ENCODE results near the gene LTBP3.
"Not testable (repeated sequence)": the region's sequence is repeated elsewhere in the genome, so short reads cannot be mapped to it uniquely, and the experiment has no call there.

LTBP3 gene

DNA sequence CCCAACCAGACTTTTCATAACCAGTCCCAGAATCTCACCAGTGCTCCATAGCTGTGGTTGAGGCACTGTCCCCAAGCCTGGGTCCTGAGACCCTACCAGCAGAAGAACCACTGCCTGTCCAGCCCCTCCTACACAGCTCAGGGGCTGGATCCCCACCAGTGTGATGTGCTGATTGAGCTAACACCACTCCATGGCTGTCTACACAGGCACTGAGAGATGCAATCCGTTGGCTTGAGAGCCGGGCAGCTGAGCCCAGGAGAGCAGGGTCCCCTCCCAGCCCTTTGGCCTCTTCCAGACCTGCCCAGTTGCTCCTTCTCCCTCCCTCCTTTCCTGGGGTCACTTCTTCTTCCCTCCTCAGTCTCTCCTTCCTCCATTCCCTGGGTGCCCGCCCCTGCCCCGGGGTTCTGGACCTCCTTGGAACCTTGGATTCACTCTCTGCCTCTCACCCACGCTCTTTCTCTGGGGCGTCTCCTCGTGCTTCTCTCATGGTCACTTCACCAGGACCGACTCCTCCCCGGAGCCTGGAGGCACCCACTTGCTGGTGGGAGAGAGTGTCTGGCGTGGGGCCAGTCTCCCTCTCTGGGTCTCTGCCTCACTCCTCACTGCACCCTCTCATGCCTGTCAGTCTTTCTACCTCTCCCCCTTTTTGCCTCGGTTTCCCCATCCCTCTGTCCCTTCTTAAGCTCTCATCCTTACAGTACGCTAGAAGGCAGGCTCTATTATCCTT, 34.0 kb downstream of the LTBP3 start:
- H3K4me3 ChIP-seq (replicated peaks; ENCODE audit: low read depth, low read length) = peak overlapping the region; percentile 25
- TF ChIP-seq, protein P1, sequence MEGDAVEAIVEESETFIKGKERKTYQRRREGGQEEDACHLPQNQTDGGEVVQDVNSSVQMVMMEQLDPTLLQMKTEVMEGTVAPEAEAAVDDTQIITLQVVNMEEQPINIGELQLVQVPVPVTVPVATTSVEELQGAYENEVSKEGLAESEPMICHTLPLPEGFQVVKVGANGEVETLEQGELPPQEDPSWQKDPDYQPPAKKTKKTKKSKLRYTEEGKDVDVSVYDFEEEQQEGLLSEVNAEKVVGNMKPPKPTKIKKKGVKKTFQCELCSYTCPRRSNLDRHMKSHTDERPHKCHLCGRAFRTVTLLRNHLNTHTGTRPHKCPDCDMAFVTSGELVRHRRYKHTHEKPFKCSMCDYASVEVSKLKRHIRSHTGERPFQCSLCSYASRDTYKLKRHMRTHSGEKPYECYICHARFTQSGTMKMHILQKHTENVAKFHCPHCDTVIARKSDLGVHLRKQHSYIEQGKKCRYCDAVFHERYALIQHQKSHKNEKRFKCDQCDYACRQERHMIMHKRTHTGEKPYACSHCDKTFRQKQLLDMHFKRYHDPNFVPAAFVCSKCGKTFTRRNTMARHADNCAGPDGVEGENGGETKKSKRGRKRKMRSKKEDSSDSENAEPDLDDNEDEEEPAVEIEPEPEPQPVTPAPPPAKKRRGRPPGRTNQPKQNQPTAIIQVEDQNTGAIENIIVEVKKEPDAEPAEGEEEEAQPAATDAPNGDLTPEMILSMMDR (IDR thresholded peaks at IDR 0.05; ENCODE audit: low read depth, low read length, missing control alignments) = no peak
- DNase-seq (ENCODE audit: extremely low read depth, low read depth) = no peak

DNA sequence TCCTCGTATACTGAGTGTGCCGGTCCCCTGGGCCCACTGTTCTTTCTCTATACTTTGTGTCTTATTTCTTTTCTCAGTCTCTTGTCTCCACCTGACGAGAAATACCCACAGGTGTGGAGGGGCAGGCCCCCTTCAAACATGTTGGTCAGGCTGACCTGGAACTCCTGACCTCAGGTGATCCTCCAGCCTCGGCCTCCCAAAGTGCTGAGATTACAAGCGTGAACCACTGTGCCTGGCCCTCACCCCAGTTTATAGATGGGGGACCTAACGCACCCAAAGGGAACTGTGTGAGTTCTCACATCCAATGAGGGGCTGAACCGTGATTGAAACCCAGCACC, 34.6 kb downstream of the LTBP3 start:
- H3K4me3 ChIP-seq (replicated peaks; ENCODE audit: low read depth, low read length); DNase-seq (ENCODE audit: extremely low read depth, low read depth): not testable (repeated sequence)

DNA sequence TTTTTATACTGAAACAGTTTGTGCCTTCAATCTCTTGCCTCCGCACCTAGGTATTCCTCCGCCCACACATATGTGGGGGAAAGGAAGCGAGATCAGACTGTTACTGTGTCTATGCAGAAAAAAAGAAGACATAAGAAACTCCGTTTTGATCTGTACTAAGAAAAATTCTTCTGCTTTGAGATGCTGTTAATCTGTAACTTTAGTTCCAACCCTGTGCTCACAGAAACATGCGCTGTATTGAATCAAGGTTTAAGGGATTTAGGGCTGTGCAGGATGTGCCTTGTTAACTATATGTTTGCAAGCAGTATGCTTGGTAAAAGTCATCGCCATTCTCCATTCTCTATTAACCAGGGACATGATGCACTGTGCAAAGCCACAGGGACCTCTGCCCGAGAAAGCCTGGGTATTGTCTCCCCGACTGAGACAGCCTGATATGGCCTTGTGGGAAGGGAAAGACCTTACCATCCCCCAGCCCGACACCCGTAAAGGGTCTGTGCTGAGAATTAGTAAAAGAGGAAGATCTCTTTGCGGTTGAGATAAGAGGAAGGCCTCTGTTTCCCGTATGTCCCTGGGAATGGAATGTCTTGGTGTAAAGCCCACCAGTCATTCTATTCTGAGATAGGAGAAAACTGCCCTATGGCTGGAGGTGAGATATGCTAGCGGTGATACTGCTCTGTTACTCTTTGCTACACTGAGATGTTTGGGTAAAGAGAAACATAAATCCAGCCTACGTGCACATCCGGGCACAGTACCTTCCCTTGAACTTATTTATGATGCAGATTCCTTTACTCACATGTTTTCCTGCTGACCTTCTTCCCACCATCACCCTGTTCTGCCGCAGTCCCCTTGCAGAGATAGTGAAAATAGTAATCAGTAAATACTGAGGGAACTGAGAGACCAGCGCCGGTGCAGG, 35.2 kb downstream of the LTBP3 start:
- not testable (repeated sequence) for H3K4me3 ChIP-seq (replicated peaks; ENCODE audit: low read depth, low read length); DNase-seq (ENCODE audit: extremely low read depth, low read depth)

DNA sequence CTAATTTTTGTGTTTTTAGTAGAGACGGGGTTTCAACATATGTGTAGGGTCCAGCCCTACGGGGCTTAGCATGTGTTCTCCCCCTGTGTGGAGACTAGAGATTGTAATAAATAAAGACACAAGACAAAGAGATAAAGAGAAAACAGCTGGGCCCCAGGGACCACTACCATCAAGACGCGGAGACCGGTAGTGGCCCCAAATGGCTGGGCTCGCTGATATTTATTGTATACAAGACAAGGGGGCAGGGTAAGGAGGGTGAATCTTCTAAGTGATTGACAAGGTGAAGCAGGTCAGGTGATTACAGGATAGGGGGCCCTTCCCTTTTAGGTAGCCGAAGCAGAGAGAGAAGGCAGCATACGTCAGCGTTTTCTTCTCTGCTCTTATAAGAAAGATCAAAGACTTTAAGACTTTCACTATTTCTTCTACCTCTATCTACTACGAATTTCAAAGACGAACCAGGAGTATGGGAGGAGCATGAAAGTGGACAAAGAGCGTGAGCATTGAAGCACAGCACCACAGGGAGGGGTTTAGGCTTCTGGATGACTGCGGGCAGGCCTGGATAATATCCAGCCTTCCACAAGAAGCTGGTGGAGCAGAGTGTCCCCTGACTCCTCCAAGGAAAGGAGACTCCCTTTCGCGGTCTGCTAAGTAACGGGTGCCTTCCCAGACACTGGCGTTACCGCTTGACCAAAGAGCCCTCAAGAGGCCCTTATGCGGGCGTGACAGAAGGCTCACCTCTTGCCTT, 36.2 kb downstream of the LTBP3 start:
- not testable (repeated sequence) for DNase-seq (ENCODE audit: extremely low read depth, low read depth); H3K4me3 ChIP-seq (replicated peaks; ENCODE audit: low read depth, low read length)

DNA sequence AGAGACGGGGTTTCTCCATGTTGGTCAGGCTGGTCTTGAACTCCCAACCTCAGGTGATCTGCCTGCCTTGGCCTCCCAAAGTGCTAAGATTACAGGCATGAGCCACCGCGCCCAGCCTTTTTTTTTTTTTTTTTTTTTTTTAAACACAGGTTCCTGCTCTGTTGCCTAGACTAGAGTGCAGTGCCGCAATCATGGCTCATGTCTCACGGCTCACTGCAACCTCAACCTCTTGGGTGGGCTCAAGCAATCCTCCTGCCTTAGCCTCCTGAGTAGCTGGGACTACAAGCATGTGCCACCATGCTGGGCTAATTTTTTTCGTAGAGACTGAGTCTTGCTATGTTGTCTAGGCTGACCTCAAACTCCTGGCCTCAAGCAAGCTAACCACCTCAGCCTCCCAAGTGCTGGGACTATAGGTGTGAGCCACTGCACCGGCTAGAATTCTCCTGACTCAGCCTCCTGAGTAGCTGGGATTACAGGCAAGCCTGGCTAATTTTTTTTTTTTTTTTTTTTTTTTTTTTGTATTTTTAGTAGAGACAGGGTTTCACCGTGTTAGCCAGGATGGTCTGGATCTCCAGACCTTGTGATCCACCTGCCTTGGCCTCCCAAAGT, 39.1 kb downstream of the LTBP3 start:
- not testable (repeated sequence) for H3K4me3 ChIP-seq (replicated peaks; ENCODE audit: low read depth, low read length); DNase-seq (ENCODE audit: extremely low read depth, low read depth)

DNA sequence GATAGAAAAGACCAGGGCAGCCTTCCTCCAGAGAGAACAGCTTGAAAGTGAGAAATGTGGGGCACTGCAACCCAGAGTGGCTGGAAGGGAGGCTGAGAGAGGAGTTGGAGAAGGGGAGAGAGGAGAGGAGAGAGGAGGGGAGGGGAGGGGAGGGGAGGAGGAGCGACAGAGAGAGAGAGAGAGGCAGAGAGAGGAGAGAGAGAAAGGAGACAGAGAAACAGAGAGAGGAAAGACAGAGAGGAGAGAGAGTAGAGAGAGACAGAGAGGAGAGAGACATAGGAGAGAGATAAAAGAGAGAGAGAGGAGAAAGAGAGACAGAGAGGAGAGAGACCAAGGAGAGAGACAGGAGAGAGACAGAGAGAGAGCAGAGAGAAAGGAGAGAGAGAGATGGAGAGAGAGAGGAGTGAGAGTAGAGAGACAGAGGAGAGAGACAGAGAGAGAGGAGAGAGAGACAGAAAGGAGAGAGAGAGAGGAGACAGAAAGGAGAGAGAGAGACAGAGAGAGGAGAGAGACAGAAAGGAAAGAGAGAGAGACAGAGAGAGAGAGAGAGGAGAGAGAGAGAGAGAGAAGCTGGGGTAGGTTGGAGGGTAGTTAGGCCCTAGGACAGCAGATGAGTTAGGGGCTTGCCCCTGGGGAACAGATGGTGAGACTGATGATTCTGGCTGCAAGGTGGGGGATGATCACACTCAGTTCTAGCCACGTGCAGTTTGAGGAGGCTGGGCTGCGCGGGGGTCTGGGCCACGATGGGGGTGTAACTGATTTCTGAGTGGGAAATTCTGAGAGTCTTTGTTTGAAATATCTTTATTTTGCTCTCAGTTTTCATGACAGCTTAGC, 41.8 kb downstream of the LTBP3 start:
- no peak overlapping the region for H3K4me3 ChIP-seq (replicated peaks; ENCODE audit: low read depth, low read length)
- TF ChIP-seq, protein P1 (IDR thresholded peaks at IDR 0.05; ENCODE audit: low read depth, low read length, missing control alignments) = no peak
- no peak for DNase-seq (ENCODE audit: extremely low read depth, low read depth)

DNA sequence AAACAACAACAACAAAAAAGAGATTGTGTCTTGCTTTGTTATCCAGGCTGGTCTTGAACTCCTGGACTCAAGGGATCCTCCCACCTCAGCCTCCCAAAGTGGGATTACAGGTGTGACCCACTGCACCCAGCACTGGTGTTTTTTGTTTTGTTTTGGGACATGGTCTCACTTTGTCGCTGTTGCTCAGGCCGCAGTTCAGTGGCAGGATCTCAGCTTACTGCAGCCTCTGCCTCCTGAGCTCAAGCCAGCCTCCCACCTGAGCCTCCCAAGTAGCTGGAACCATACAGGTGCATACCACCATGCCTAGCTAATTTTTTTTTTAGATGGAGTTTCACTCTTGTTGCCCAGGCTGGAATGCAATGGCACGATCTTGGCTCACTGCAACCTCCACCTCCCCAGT, 45.8 kb downstream of the LTBP3 start:
- not testable (repeated sequence) for H3K4me3 ChIP-seq (replicated peaks; ENCODE audit: low read depth, low read length); DNase-seq (ENCODE audit: extremely low read depth, low read depth)

DNA sequence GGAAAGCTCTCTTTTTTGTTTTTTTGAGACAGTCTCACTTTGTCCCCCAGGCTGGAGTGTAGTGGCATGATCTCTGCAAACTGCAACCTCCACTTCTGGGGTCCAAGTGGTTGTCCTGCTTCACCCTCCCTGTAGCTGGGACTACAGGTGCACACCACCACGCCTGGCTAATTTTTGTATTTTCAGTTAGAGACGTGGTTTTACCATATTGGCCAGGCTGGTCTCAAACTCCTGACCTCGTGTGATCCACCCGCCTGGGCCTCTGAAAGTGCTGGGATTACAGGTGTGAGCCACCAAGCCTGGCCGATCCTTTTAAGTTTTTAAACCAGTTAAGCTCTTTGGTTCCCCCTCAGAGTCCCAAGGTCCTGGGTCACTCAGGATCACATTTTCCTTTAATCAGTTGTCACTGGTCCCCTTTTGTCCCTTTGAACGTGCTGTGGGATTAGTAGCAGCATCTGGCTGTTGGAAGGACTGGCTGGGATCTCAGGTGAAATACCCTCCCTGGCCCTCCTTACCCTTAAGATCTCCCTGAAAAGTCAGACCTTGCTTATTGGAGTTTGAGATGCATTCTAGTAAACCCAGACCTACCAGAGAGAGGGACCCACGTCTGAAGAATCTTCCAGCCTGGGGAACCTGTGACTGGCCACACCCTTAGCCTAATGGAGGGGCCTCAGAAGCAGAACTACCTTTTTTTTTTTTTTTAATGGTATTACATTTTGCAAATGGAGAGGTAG, 51.2 kb downstream of the LTBP3 start:
- H3K4me3 ChIP-seq (replicated peaks; ENCODE audit: low read depth, low read length) = peak overlapping the region; percentile 84
- peak; percentile 83 for DNase-seq (ENCODE audit: extremely low read depth, low read depth)
- TF ChIP-seq, protein P1 (IDR thresholded peaks at IDR 0.05; ENCODE audit: low read depth, low read length, missing control alignments) = no peak
